GM12878 (cell line): Measurements from ENCODE around the gene MRTFA.

Source experiments
- PBX3 ChIP-seq: IDR thresholded peaks from 2 replicates; pipeline ENCODE4 v1.6.1; 2011; ENCODE audit warnings: mild to moderate bottlenecking, low read depth, low read length, moderate library complexity; ENCODE audit not compliant: insufficient replicate concordance
- RAD21 ChIP-seq: IDR thresholded peaks from 2 replicates; pipeline ENCODE4 v1.6.1; 2011; ENCODE audit warnings: mild to moderate bottlenecking, low read depth, low read length, moderate library complexity; ENCODE audit not compliant: insufficient read depth

DNA sequence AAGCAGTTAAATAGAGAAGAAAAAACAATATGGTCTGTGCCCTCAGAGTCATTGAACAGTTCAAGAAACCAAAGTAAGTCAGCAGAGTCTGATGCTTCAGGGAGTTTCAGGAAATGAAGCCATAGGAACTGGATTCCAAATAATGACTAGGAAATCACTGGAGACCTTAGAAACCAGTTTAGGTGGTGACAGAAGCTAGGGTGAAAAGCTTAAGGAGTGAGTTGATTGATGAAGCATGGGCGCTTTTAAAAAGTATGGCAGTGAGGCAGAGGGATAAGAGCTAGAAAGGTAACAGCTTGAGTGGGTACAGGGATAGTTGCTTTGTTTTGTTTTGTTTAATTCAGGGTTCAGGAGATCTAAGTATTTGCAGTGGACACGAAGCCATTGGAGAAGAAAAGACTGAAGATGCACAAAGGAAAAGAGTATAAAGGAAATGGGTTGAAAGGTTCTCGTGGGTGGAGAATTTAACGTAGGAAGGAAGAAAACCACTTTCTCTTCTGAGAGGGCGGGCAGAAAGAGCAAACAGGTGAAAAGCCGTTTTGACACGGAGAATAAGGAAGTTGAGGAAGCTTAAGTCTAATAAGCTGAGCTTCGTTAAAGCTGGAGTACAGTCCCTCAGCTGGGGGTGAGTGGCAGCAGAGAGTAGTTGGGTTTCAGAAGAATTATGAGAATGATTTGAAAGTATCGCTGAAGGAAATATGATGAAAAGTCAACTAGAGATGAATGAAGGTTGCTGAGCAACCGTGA lies 251.3 kb downstream of the MRTFA start:
- TF ChIP-seq RAD21 (no peak), PBX3 (no peak)
